GM18951 (cell line): ENCODE measurements around the gene EVI5L.

Experiments
- POLR2A ChIP-seq: IDR thresholded peaks from 4 replicates; pipeline ENCODE4 v1.6.1; 2011; ENCODE audit warnings: mild to moderate bottlenecking; ENCODE audit not compliant: insufficient read length, insufficient read depth; ENCODE audit errors: extremely low read depth
- in situ Hi-C: fragments of 300-500 bp; cut with MboI; formaldehyde crosslinking; loops from one replicate; pipeline ENCODE4 v1.12.0; 2022; ENCODE audit warnings: low sequenced_read_pairs, mixed read lengths, inconsistent platforms; ENCODE audit not compliant: unreplicated experiment

Gene EVI5L

GRCh38 chr19:7829561-7830271 is at the start of gene EVI5L:
TSS of gene EVI5L (plus strand) at chr19:7830218. CDS start at chr19:7846543, 16,325 bp downstream.
- TF ChIP-seq POLR2A: peak; percentile 38
- in situ Hi-C loops: no loop called here

GRCh38 chr19:7781157-7781556 is 48.9 kb upstream of the EVI5L start:
- in situ Hi-C loops: no loop called here
- TF ChIP-seq POLR2A: no peak

- in situ Hi-C loops: no loop called here
- TF ChIP-seq POLR2A: no peak
Measured at GRCh38 chr19:7783991-7784423, 46.0 kb upstream of the EVI5L start.

GRCh38 chr19:7784856-7785255 is 45.2 kb upstream of the EVI5L start:
- in situ Hi-C loops: no loop called here
- no peak for TF ChIP-seq POLR2A

- in situ Hi-C loops: no loop called here
- no peak for TF ChIP-seq POLR2A
Measured at GRCh38 chr19:7787141-7787540, 42.9 kb upstream of the EVI5L start.

- TF ChIP-seq POLR2A: no peak
- in situ Hi-C loops: no loop called here
Measured at GRCh38 chr19:7787602-7788177, 42.3 kb upstream of the EVI5L start.

GRCh38 chr19:7788178-7788932 is 41.7 kb upstream of the EVI5L start:
- no peak for TF ChIP-seq POLR2A
- in situ Hi-C loops: no loop called here

- no peak for TF ChIP-seq POLR2A
- in situ Hi-C loops: no loop called here
Measured at GRCh38 chr19:7788933-7789323, 41.1 kb upstream of the EVI5L start.

GRCh38 chr19:7789447-7789846 is 40.6 kb upstream of the EVI5L start:
- no peak for TF ChIP-seq POLR2A
- in situ Hi-C loops: no loop called here

- in situ Hi-C loops: loop anchor here (10.0 kb wide), 1 partner anchor 106 kb away; the partner anchor contains the start of gene TRAPPC5
- no peak for TF ChIP-seq POLR2A
Measured at GRCh38 chr19:7790416-7790815, 39.6 kb upstream of the EVI5L start.

GRCh38 chr19:7792281-7792680 is 37.7 kb upstream of the EVI5L start:
- in situ Hi-C loops: loop anchor here (10.0 kb wide), 1 partner anchor 107 kb away; the partner anchor contains the start of gene TRAPPC5
- no peak for TF ChIP-seq POLR2A

GRCh38 chr19:7792701-7793100 is 37.3 kb upstream of the EVI5L start:
- in situ Hi-C loops: loop anchor here (10.0 kb wide), 1 partner anchor 108 kb away; the partner anchor contains the start of gene TRAPPC5

GRCh38 chr19:7793493-7793892 is 36.5 kb upstream of the EVI5L start:
- no peak for TF ChIP-seq POLR2A
- in situ Hi-C loops: loop anchor here (10.0 kb wide), 1 partner anchor 109 kb away; the partner anchor contains the start of gene TRAPPC5

- no peak for TF ChIP-seq POLR2A
- in situ Hi-C loops: loop anchor here (10.0 kb wide), 1 partner anchor 111 kb away; the partner anchor contains the start of gene TRAPPC5
Measured at GRCh38 chr19:7795555-7796161, 34.4 kb upstream of the EVI5L start.
